ENCODE results near the gene KCNQ2.

- TF ChIP-seq CTCF (IDR thresholded peaks at IDR 0.05) (no peak), POLR2A (IDR thresholded peaks at IDR 0.05) (no peak)
These were observed 84.5 kb downstream of the KCNQ2 start for GRCh38 chr20:63387917-63388316.

All from ovary (tissue), 3 donors.